Upper lobe of right lung (tissue), 1 donor: ENCODE measurements around the gene LSM6. TPM values are rescaled to one million over a fixed set of nuclear protein-coding genes. Genes with fewer than 3 reads are reported as not detected.

Experiments used
- ATAC-seq: fragments of 200-7000 bp; cut with Tn5 transposase; one replicate; pipeline ENCODE4 v1.9.1; 2020; ENCODE audit warnings: mild to moderate bottlenecking, moderate library complexity
- DNase-seq: peaks from one replicate; pipeline ENCODE4 v3.0.0-alpha.2; 2020
- H3K27ac ChIP-seq: fragments of 200-600 bp; one replicate; pipeline ENCODE4 v1.8.0; 2022
- H3K27me3 ChIP-seq: fragments of 200-600 bp; one replicate; pipeline ENCODE4 v1.8.0; 2022; ENCODE audit warnings: mild to moderate bottlenecking
- H3K36me3 ChIP-seq: fragments of 200-600 bp; one replicate; pipeline ENCODE4 v1.8.0; 2022
- H3K4me1 ChIP-seq: fragments of 200-600 bp; one replicate; pipeline ENCODE4 v1.8.0; 2022
- H3K4me3 ChIP-seq: fragments of 200-600 bp; one replicate; pipeline ENCODE4 v1.8.0; 2022; ENCODE audit warnings: mild to moderate bottlenecking
- H3K9me3 ChIP-seq: fragments of 200-600 bp; one replicate; pipeline ENCODE4 v1.8.0; 2022
- CTCF ChIP-seq: fragments of 200-600 bp; IDR thresholded peaks from one replicate; pipeline ENCODE4 v1.8.0; 2022; ENCODE audit warnings: antibody characterized with exemption
- intact Hi-C: fragments of 100-400 bp; cut with DNase I; formaldehyde crosslinking; loops from one replicate; pipeline ENCODE4 v1.11.0; 2022
- total RNA-seq: library from RNA; stranded (reverse); fragmentation: NEBNext Ultra II Directional; extraction: Animal tissue kit (Norgen Biotek cat#: 25700); gene quantifications from one replicate; pipeline ENCODE4 v1.2.1, GENCODE V29; 2021
- donor health status: DM: no; HTN: yes; CAD: no; lungs with severe emphysema.

The LSM6 gene
- total RNA-seq, 1 donor from 2014 or later = 31.8 TPM

- no peak for TF ChIP-seq CTCF
- no peaks in the 10 kb centered on the region for H3K4me1 ChIP-seq
- H3K36me3 ChIP-seq = no peaks in the 10 kb centered on the region
- no peaks in the 10 kb centered on the region for H3K9me3 ChIP-seq
- intact Hi-C loops = no loop called here
- H3K27me3 ChIP-seq = no peaks in the 10 kb centered on the region
- no peak overlapping the region for H3K27ac ChIP-seq
- DNase-seq (no peak), ATAC-seq (peak; percentile 85)
- no peak overlapping the region for H3K4me3 ChIP-seq
Observed at GRCh38 chr4:146143888-146144287, 31.6 kb upstream of the LSM6 start.

- Histone ChIP-seq H3K4me1 (no peaks in the 10 kb centered on the region), H3K27ac (no peak overlapping the region), H3K9me3 (no peaks in the 10 kb centered on the region), H3K4me3 (no peak overlapping the region), H3K27me3 (no peaks in the 10 kb centered on the region), H3K36me3 (no peaks in the 10 kb centered on the region)
- ATAC-seq (no peak), DNase-seq (no peak)
- intact Hi-C loops = no loop called here
- TF ChIP-seq CTCF = no peak
Observed at GRCh38 chr4:146146918-146147317, 28.6 kb upstream of the LSM6 start.

DNA sequence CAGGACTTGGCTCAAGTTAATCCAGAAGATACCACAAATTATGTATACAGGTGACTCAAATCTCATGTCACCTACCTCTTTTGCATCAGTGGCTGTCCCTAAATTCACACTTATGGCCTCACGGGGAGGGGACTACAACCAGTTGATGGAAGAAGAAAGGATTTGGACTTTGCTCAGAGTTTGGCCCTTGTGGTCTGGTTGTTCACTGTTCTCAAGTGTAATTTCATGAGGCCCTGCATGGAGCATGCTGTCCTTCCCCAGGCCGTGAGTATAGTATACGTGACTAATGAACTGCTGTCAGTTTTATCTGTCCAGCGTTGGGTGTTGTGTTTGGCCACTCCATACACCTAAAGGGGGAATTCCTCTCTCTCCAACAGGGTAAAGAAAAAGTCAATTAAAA lies 27.5 kb upstream of the LSM6 start:
- H3K27ac ChIP-seq = no peak overlapping the region
- no peaks in the 10 kb centered on the region for H3K9me3 ChIP-seq
- DNase-seq = no peak
- H3K36me3 ChIP-seq = no peaks in the 10 kb centered on the region
- intact Hi-C loops = no loop called here
- no peaks in the 10 kb centered on the region for H3K4me1 ChIP-seq
- ATAC-seq = no peak
- H3K4me3 ChIP-seq = no peak overlapping the region
- no peak for TF ChIP-seq CTCF
- H3K27me3 ChIP-seq = no peaks in the 10 kb centered on the region

DNA sequence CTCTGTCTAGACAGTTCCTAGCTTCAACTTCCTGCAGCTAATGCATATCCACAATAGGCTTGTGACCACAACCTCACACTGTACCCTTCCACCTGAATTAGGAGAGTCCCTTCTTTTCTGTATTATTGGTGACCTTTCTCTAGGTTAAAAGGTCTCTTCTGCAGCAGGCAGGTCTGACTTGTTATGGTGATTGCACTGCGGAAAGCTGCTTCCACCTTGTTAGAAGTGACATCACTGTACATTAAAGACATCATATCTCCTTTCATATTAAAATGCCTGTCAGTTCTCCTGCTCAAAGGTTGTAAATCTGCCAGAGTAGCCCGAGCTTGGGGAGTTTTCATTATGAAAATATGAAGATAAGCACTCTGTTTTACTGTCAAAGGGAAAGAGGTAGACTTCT lies 21.5 kb upstream of the LSM6 start:
- no peaks in the 10 kb centered on the region for H3K27me3 ChIP-seq
- ATAC-seq (no peak), DNase-seq (no peak)
- H3K4me1 ChIP-seq = no peaks in the 10 kb centered on the region
- intact Hi-C loops = no loop called here
- H3K9me3 ChIP-seq = no peaks in the 10 kb centered on the region
- no peak overlapping the region for H3K27ac ChIP-seq
- no peak for TF ChIP-seq CTCF
- no peaks in the 10 kb centered on the region for H3K36me3 ChIP-seq
- H3K4me3 ChIP-seq = no peak overlapping the region

GRCh38 chr4:146155152-146155724 lies 20.3 kb upstream of the LSM6 start:
- Histone ChIP-seq H3K27me3 (no peaks in the 10 kb centered on the region), H3K27ac (no peak overlapping the region), H3K9me3 (no peaks in the 10 kb centered on the region), H3K4me1 (no peaks in the 10 kb centered on the region), H3K4me3 (no peak overlapping the region), H3K36me3 (no peaks in the 10 kb centered on the region)
- intact Hi-C loops = no loop called here
- ATAC-seq (no peak), DNase-seq (no peak)
- no peak for TF ChIP-seq CTCF
